Thoracic aorta (tissue), 2 donors: Measurements from ENCODE around the gene RHBDD2. TPM values are rescaled to one million over a fixed set of nuclear protein-coding genes. Genes with fewer than 3 reads are reported as not detected.

Experiments used
- total RNA-seq, 2 donors: library from RNA; depleted of rRNA; stranded (reverse); fragments of >200 nt; gene quantifications; one replicate each; pipeline versions ENCODE4 v1.1.0 to v1.2.3, GENCODE V29; 2016

The RHBDD2 gene
- total RNA-seq, 2 donors from 2014 or later = 36.5 to 52.4 TPM

Other genes with a start within 250 kb of the RHBDD2 start
- gene HIP1, start 140.1 kb upstream of the RHBDD2 start, total RNA-seq = 10 to 100 TPM; 42.9 to 48.2 TPM
- not detected for gene CCL26, start 106.8 kb upstream of the RHBDD2 start, total RNA-seq
- not detected for gene CCL24, start 65.2 kb upstream of the RHBDD2 start, total RNA-seq
- 10 to 100 TPM; 70.1 to 77.4 TPM for gene POR, start 36.1 kb downstream of the RHBDD2 start, total RNA-seq
- gene TMEM120A, start 115.6 kb downstream of the RHBDD2 start, total RNA-seq = 10 to 100 TPM; 39.4 to 44.7 TPM
- 10 to 100 TPM in 1 of 2 donors, 1 to 10 TPM in 1; 9.3 to 14.6 TPM for gene STYXL1, start 169.0 kb downstream of the RHBDD2 start, total RNA-seq
- gene MDH2, start 169.1 kb downstream of the RHBDD2 start, total RNA-seq = 10 to 100 TPM; 48.2 to 58.6 TPM